CD14-positive monocyte (primary cell): ENCODE results near the gene LEF1. TPM values are rescaled to one million over a fixed set of nuclear protein-coding genes. Genes with fewer than 3 reads are reported as not detected.

ENCODE experiments used
- DNase-seq, 3 donors: peaks; one replicate each; pipeline ENCODE4 v3.0.0-alpha.2; 2011 to 2022
- H2AFZ ChIP-seq: 2 replicates; pipeline ENCODE4 v1.6.0; 2012; ENCODE audit warnings: mild to moderate bottlenecking, low read depth, low read length, inconsistent platforms; ENCODE audit not compliant: insufficient read depth, poor library complexity, severe bottlenecking
- H3K27ac ChIP-seq, 2 donors: 1 replicate in 1 of 2; 2 replicates in 1 of 2; pipeline ENCODE4 v1.5.1; 2012 to 2013; ENCODE audit warnings: low read length in 2 of 2, control low read depth in 1 of 2, inconsistent platforms in 1 of 2, low read depth in 1 of 2, mild to moderate bottlenecking in 1 of 2
- H3K27me3 ChIP-seq, 2 donors: one replicate each; pipeline versions ENCODE4 v1.6.0 to v1.6.1; 2011 to 2013; ENCODE audit warnings: low read length in 2 of 2; ENCODE audit not compliant: control insufficient read depth in 2 of 2, insufficient read depth in 2 of 2
- H3K36me3 ChIP-seq, 2 donors: replicated peaks in 1 of 2; 1 replicate in 1 of 2; 2 replicates in 1 of 2; pipeline versions ENCODE4 v1.5.1 to v1.6.1; 2012 to 2013; ENCODE audit warnings: low read length in 2 of 2, control low read depth in 1 of 2, inconsistent platforms in 1 of 2, mild to moderate bottlenecking in 1 of 2; ENCODE audit not compliant: insufficient read depth in 2 of 2, control insufficient read depth in 1 of 2
- H3K4me1 ChIP-seq, 2 donors: 1 replicate in 1 of 2; 2 replicates in 1 of 2; pipeline versions ENCODE4 v1.5.1 to v1.6.1; 2012 to 2013; ENCODE audit warnings: low read length in 2 of 2, control low read depth in 1 of 2, inconsistent platforms in 1 of 2, mild to moderate bottlenecking in 1 of 2, moderate library complexity in 1 of 2; ENCODE audit not compliant: insufficient read depth in 2 of 2, control insufficient read depth in 1 of 2
- H3K4me2 ChIP-seq: replicated peaks from 2 replicates; pipeline ENCODE3; 2012; ENCODE audit warnings: low read length, moderate library complexity, mild to moderate bottlenecking; ENCODE audit not compliant: poor library complexity, severe bottlenecking; ENCODE audit errors: extremely low read depth
- H3K4me3 ChIP-seq, 3 experiments: fragments of 200-600 bp in 1 of 3; sonication (generic) in 1 of 3; replicated peaks in 1 of 3; 1 replicate in 2 of 3; 2 replicates in 1 of 3; pipeline ENCODE4 v1.5.1; 2011 to 2013; ENCODE audit warnings: low read length in 3 of 3, mild to moderate bottlenecking in 3 of 3, control low read depth in 2 of 3, low read depth in 2 of 3, inconsistent platforms in 1 of 3, moderate library complexity in 1 of 3
- H3K79me2 ChIP-seq: 2 replicates; pipeline ENCODE4 v1.6.0; 2012; ENCODE audit warnings: mild to moderate bottlenecking, control low read depth, inconsistent platforms, low read length, moderate library complexity; ENCODE audit not compliant: insufficient read depth
- H3K9ac ChIP-seq: 2 replicates; pipeline ENCODE4 v1.6.0; 2017; ENCODE audit warnings: low read length, mild to moderate bottlenecking; ENCODE audit not compliant: insufficient read depth, poor library complexity, severe bottlenecking
- H3K9me3 ChIP-seq, 2 donors: replicated peaks in 1 of 2; 1 replicate in 1 of 2; 2 replicates in 1 of 2; pipeline versions ENCODE4 v1.5.1 to v1.6.1; 2012 to 2013; ENCODE audit warnings: low read length in 2 of 2, control low read depth in 1 of 2; ENCODE audit not compliant: control insufficient read depth in 1 of 2, insufficient read depth in 1 of 2
- H4K20me1 ChIP-seq: 2 replicates; pipeline ENCODE4 v1.6.0; 2012; ENCODE audit warnings: mild to moderate bottlenecking, low read length, control low read depth, moderate library complexity; ENCODE audit not compliant: insufficient read depth
- H3K27ac Mint-ChIP-seq, 7 donors: one replicate each; pipeline ENCODE4 v1.8.0; 2020; ENCODE audit warnings: mild to moderate bottlenecking in 7 of 7, mixed read lengths in 7 of 7, moderate library complexity in 6 of 7, inconsistent platforms in 2 of 7
- H3K27me3 Mint-ChIP-seq, 3 donors: one replicate each; pipeline ENCODE4 v1.8.0; 2021 to 2022; ENCODE audit warnings: low read depth in 3 of 3, mild to moderate bottlenecking in 3 of 3, mixed read lengths in 3 of 3, moderate library complexity in 3 of 3, inconsistent platforms in 1 of 3
- H3K36me3 Mint-ChIP-seq, 2 donors: one replicate each; pipeline ENCODE4 v1.8.0; 2020; ENCODE audit warnings: mixed read lengths in 2 of 2, inconsistent platforms in 1 of 2, mild to moderate bottlenecking in 1 of 2
- H3K4me1 Mint-ChIP-seq: one replicate; pipeline ENCODE4 v1.8.0; 2020; ENCODE audit warnings: mild to moderate bottlenecking, mixed read lengths
- H3K4me3 Mint-ChIP-seq, 2 donors: one replicate each; pipeline ENCODE4 v1.8.0; 2020; ENCODE audit warnings: mild to moderate bottlenecking in 2 of 2, mixed read lengths in 2 of 2, moderate library complexity in 1 of 2
- H3K9me3 Mint-ChIP-seq, 7 donors: one replicate each; pipeline ENCODE4 v1.8.0; 2020 to 2022; ENCODE audit warnings: mixed read lengths in 7 of 7, mild to moderate bottlenecking in 6 of 7, moderate library complexity in 6 of 7, inconsistent platforms in 2 of 7
- WGBS: methylation state at CpG from one replicate; pipeline ENCODE4 v1.1.5; 2013; ENCODE audit warnings: missing lambda C conversion rate; ENCODE audit not compliant: insufficient coverage; 5-methylcytosine and 5-hydroxymethylcytosine counted together
- intact Hi-C, 2 donors: fragments of 100-400 bp; cut with micrococcal nuclease; formaldehyde crosslinking; loops; one replicate each; pipeline versions ENCODE4 v1.15.0 to v1.15.1; 2023
- polyA plus RNA-seq, 3 donors: library from polyadenylated mRNA; depleted of rRNA in 1 of 3; unstranded in 2 of 3; stranded (reverse) in 1 of 3; fragments of 300-500 nt in 2 of 3; fragments of >200 nt in 1 of 3; fragmentation: Illumina TruSeq in 2 of 3; gene quantifications; 1 replicate in 2 of 3; 2 replicates in 1 of 3; pipeline ENCODE4 v1.2.3, GENCODE V29; 2012 to 2021
- TF ChIP-seq, protein P1 (sequence below): fragments of 200-600 bp; IDR thresholded peaks from one replicate; pipeline ENCODE4 v1.8.0; 2022; ENCODE audit warnings: antibody characterized with exemption, mild to moderate bottlenecking

The LEF1 gene
- polyA plus RNA-seq, 3 donors = 0.29 to 1.3 (median 0.61) TPM

DNA sequence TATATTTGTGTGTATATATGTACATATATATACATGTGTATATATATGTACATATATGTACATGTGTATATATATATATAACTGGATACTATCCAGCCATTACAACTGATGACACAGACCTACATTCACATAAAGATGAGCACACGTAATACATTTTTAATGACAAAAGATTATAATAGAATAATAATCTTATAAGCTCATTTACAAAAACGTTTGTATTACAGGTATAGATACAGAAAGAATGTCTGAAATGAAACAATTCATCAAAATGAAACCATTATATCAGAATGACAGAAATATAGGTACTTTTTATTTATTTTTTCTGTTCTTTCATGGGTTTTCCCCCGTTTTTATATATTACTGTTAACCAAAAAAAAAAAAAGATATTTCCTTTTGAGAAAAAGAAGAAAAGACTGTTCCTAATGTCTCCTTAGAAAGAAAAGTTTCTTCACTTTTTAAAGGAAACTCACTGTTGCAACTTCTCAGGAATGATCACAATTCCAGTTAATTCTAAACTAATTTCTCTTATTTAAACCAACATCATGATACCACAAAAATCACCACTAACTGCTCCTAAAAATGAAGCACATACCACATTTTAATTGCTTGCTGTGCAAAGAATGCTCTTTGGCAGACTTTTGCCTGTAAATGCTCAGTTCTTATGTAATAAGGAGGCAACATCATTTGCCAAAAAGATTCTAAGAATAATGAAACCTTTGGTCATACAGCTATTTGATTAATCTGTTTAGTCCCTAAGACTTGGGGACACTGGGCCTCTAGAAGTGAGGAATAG is 18.9 kb downstream of the LEF1 start:
- intact Hi-C loops = no loop called here
- Histone ChIP-seq H3K4me3 (no peak overlapping the region), H3K4me2 (no peak overlapping the region), H3K27ac (no peak overlapping the region), H3K27me3 (no peaks in the 10 kb centered on the region), H3K9ac (no peak overlapping the region), H3K4me1 (no peaks in the 10 kb centered on the region), H2AFZ (no peak overlapping the region), H4K20me1 (no peaks in the 10 kb centered on the region), H3K9me3 (no peaks in the 10 kb centered on the region), H3K36me3 (no peaks in the 10 kb centered on the region), H3K79me2 (no peaks in the 10 kb centered on the region)
- no CpG with 5 or more reads among the region's 3 CpGs for WGBS
- no peaks in the 10 kb centered on the region for H3K4me1 Mint-ChIP-seq
- peaks cover 0 to 4% (median 0%) of the 10 kb centered on the region in 7 donors for H3K9me3 Mint-ChIP-seq
- H3K27me3 Mint-ChIP-seq = peaks cover 3 to 5% (median 5%) of the 10 kb centered on the region in 3 donors
- H3K4me3 Mint-ChIP-seq = no peak overlapping the region
- no peak overlapping the region for H3K27ac Mint-ChIP-seq
- no peaks in the 10 kb centered on the region for H3K36me3 Mint-ChIP-seq
- TF ChIP-seq, protein P1, sequence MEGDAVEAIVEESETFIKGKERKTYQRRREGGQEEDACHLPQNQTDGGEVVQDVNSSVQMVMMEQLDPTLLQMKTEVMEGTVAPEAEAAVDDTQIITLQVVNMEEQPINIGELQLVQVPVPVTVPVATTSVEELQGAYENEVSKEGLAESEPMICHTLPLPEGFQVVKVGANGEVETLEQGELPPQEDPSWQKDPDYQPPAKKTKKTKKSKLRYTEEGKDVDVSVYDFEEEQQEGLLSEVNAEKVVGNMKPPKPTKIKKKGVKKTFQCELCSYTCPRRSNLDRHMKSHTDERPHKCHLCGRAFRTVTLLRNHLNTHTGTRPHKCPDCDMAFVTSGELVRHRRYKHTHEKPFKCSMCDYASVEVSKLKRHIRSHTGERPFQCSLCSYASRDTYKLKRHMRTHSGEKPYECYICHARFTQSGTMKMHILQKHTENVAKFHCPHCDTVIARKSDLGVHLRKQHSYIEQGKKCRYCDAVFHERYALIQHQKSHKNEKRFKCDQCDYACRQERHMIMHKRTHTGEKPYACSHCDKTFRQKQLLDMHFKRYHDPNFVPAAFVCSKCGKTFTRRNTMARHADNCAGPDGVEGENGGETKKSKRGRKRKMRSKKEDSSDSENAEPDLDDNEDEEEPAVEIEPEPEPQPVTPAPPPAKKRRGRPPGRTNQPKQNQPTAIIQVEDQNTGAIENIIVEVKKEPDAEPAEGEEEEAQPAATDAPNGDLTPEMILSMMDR = no peak
- DNase-seq = no peak

DNA sequence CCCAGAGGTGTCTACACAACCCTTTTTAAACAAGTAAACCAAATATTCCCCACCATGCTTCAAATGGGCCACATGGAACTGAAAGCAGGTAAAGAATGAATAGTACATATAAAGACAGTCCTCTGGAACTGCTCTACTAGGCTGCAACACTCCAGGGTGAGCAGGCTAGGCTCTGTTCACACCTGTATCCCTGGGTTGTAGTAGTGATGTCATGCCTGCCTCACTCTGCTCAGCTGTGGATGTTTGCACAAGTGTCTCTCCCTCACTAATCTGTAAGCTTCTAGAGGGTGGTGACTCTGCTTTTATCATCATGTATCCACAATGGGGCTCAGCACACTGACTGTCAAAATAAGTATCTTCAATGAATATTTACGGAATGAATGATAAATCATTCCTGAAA is 20.4 kb downstream of the LEF1 start:
- H3K4me3 ChIP-seq = no peak overlapping the region
- H3K9ac ChIP-seq = no peak overlapping the region
- H3K27ac Mint-ChIP-seq = no peak overlapping the region
- no peaks in the 10 kb centered on the region for H3K36me3 ChIP-seq
- H3K4me3 Mint-ChIP-seq = no peak overlapping the region
- H3K27me3 Mint-ChIP-seq = peaks cover 4 to 8% (median 6%) of the 10 kb centered on the region in 3 donors
- DNase-seq = no peak
- intact Hi-C loops = no loop called here
- H4K20me1 ChIP-seq = no peaks in the 10 kb centered on the region
- H3K27ac ChIP-seq = no peak overlapping the region
- TF ChIP-seq, protein P1 = no peak
- H2AFZ ChIP-seq = no peak overlapping the region
- no peaks in the 10 kb centered on the region for H3K9me3 ChIP-seq
- WGBS = no CpG with 5 or more reads among the region's 1 CpG
- peaks cover 0 to 4% (median 0%) of the 10 kb centered on the region in 7 donors for H3K9me3 Mint-ChIP-seq
- no peaks in the 10 kb centered on the region for H3K79me2 ChIP-seq
- H3K4me2 ChIP-seq = no peak overlapping the region
- no peaks in the 10 kb centered on the region for H3K4me1 Mint-ChIP-seq
- no peaks in the 10 kb centered on the region for H3K27me3 ChIP-seq
- H3K4me1 ChIP-seq = no peaks in the 10 kb centered on the region
- no peaks in the 10 kb centered on the region for H3K36me3 Mint-ChIP-seq
